ENCODE data around the gene PPP1R15A.
A peak's percentile ranks its signal among the peaks of the same experiment; 100 is the strongest.

- peak; percentile 65 to 85 (median 80) for TF ChIP-seq CTCF (optimal IDR thresholded peaks at IDR 0.05 in 1 of 3, IDR thresholded peaks at IDR 0.05 in 1 of 3, conservative IDR thresholded peaks at IDR 0.05 in 1 of 3; ENCODE audit: extremely low read depth in 1 of 3, insufficient read depth in 2 of 3, low read length in 3 of 3)
- TF ChIP-seq EZH2 (IDR thresholded peaks at IDR 0.05; ENCODE audit: low read length): no peak
Observed at GRCh38 chr19:48842789-48843162, 29.4 kb upstream of the PPP1R15A start.
